Peyer's patch (tissue), 4 donors: ENCODE measurements around the gene KCNIP3. TPM values are rescaled to one million over a fixed set of nuclear protein-coding genes. Genes with fewer than 3 reads are reported as not detected.

ENCODE experiments used
- DNase-seq, 3 donors: peaks; one replicate each; pipeline ENCODE4 v3.0.0-alpha.2; 2017 to 2019
- H3K27ac ChIP-seq, 4 donors: fragments of 200-600 bp; sonication (generic); one replicate each; pipeline ENCODE4 v1.5.1; 2016 to 2019
- H3K27me3 ChIP-seq, 2 donors: fragments of 200-600 bp; sonication (generic); one replicate each; pipeline ENCODE4 v1.5.1; 2019
- H3K36me3 ChIP-seq, 3 donors: fragments of 200-600 bp; sonication (generic); one replicate each; pipeline ENCODE4 v1.5.1; 2016 to 2019
- H3K4me1 ChIP-seq, 4 donors: fragments of 200-600 bp; sonication (generic); one replicate each; pipeline ENCODE4 v1.5.1; 2016 to 2019
- H3K4me3 ChIP-seq, 4 donors: fragments of 200-600 bp; sonication (generic); 1 replicate in 3 of 4; 2 replicates in 1 of 4; pipeline ENCODE4 v1.5.1; 2016 to 2019; ENCODE audit warnings: mild to moderate bottlenecking in 1 of 4
- H3K9me3 ChIP-seq, 4 donors: fragments of 200-600 bp; sonication (generic); one replicate each; pipeline ENCODE4 v1.5.1; 2016 to 2019; ENCODE audit warnings: mild to moderate bottlenecking in 1 of 4
- CTCF ChIP-seq, 6 experiments: fragments of 450-650 bp in 4 of 6; fragments of 200-600 bp in 2 of 6; sonication (generic) in 1 of 6; IDR thresholded peaks; one replicate each; pipeline ENCODE4 v1.5.1; 2017 to 2019; ENCODE audit warnings: antibody characterized with exemption in 6 of 6, mild to moderate bottlenecking in 3 of 6, moderate library complexity in 1 of 6
- POLR2A ChIP-seq, 2 donors: fragments of 450-650 bp; IDR thresholded peaks; one replicate each; pipeline ENCODE4 v1.5.1; 2017; ENCODE audit warnings: antibody characterized with exemption in 2 of 2, mild to moderate bottlenecking in 2 of 2, moderate library complexity in 2 of 2
- total RNA-seq, 4 donors: library from RNA; depleted of rRNA; stranded (reverse); fragments of >200 nt; gene quantifications; one replicate each; pipeline ENCODE4 v1.1.0, GENCODE V29; 2016

The KCNIP3 gene
- total RNA-seq, 4 donors from 2014 or later, result 4.9 to 11.4 (median 7.2) TPM

DNA sequence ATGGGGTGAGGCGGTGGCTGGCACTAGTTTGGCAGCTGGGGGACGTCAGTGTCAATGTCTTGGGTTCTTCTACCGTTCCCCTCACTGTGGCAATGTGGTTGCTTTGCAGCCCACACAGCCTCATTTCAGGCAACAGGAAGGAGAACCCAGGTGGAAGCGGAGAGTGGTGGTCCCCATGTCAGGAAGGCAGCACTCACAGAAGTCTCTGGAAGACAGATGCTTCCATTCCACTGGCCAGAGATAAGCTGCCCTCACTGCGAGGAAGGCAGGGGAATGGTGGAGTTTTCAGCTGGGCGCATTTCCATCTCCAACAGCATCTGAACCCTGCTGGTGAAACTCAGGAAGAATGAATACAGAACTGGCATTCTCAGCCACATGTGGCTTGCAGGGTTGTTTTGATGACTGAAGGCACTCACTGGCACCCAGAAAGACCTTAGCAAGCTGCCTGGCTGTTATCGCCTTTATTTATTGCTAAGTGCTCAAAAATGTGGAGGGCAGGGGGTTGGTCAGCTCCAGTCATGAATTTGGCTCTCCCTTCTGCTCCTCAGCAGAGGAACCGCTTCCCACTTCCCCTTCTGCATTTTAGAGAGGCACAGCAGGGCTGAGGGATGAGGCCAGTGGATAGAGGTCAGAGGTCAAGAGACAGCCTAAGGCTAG is 19.4 kb downstream of the KCNIP3 start:
- TF ChIP-seq CTCF (IDR thresholded peaks at IDR 0.05) (no peak), POLR2A (IDR thresholded peaks at IDR 0.05) (no peak)
- no peak overlapping the region for H3K4me3 ChIP-seq
- H3K4me1 ChIP-seq, result no peaks in the 10 kb centered on the region
- H3K36me3 ChIP-seq, result no peaks in the 10 kb centered on the region
- H3K27me3 ChIP-seq, result no peaks in the 10 kb centered on the region
- DNase-seq, result no peak
- H3K9me3 ChIP-seq, result no peaks in the 10 kb centered on the region
- no peak overlapping the region for H3K27ac ChIP-seq

- Histone ChIP-seq H3K4me1 (no peaks in the 10 kb centered on the region), H3K27ac (no peak overlapping the region), H3K27me3 (no peaks in the 10 kb centered on the region), H3K9me3 (no peaks in the 10 kb centered on the region), H3K4me3 (no peak overlapping the region), H3K36me3 (no peaks in the 10 kb centered on the region)
- no peak for TF ChIP-seq CTCF (IDR thresholded peaks at IDR 0.05)
- TF ChIP-seq POLR2A (IDR thresholded peaks at IDR 0.05), result no peak
- no peak for DNase-seq
Observed at GRCh38 chr2:95317123-95317500, 20.0 kb downstream of the KCNIP3 start.

GRCh38 chr2:95317665-95318425 is 20.7 kb downstream of the KCNIP3 start:
- Histone ChIP-seq H3K27ac (no peak overlapping the region), H3K4me3 (no peak overlapping the region), H3K36me3 (no peaks in the 10 kb centered on the region), H3K27me3 (no peaks in the 10 kb centered on the region), H3K9me3 (no peaks in the 10 kb centered on the region), H3K4me1 (no peaks in the 10 kb centered on the region)
- DNase-seq, result no peak
- TF ChIP-seq POLR2A (IDR thresholded peaks at IDR 0.05) (no peak), CTCF (IDR thresholded peaks at IDR 0.05) (no peak)

DNA sequence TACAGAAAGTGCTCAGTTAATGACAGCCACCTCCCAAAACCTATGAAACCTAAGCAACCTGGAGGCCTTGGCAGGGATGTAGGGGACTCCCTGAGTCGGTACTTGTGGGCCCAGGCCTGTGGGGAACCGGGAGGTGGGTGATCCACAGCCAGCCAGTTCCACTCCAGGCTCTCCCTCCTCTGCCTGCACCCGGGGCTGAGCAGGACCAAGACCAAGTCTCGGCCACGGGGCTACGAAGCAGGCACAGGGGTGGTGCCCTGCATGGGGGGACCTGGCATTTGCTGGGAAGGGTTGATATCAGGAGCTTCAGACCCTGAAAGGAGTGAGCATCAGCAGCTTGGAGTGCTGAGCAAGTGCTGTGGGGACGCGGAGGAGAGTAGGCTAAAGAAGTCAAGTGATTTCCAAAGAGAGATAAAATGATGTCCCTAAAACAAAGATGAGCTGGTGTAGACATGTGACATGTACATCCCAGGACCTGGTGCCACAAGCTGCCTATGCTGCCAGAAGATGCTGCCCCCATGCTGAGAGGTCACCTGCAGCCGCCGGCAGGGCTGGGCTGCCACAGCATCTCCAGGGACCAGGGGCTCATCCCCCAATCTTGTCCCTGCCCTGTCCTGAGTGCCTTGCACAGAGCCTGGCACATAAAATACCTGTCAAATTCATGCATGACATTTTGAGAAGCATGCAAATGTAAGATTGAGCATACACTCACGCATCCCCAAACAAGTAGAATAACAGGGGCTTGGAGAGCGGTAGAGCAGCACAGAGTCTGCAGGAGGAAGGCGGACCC is 21.5 kb downstream of the KCNIP3 start:
- no peak for DNase-seq
- H3K27ac ChIP-seq, result no peak overlapping the region
- no peaks in the 10 kb centered on the region for H3K4me1 ChIP-seq
- no peaks in the 10 kb centered on the region for H3K9me3 ChIP-seq
- H3K27me3 ChIP-seq, result no peaks in the 10 kb centered on the region
- no peak overlapping the region for H3K4me3 ChIP-seq
- TF ChIP-seq CTCF (IDR thresholded peaks at IDR 0.05) (no peak), POLR2A (IDR thresholded peaks at IDR 0.05) (no peak)
- no peaks in the 10 kb centered on the region for H3K36me3 ChIP-seq

GRCh38 chr2:95319481-95320343 is 22.6 kb downstream of the KCNIP3 start:
- TF ChIP-seq POLR2A (IDR thresholded peaks at IDR 0.05), result no peak
- TF ChIP-seq CTCF (IDR thresholded peaks at IDR 0.05), result no peak
- Histone ChIP-seq H3K9me3 (no peaks in the 10 kb centered on the region), H3K4me1 (no peaks in the 10 kb centered on the region), H3K4me3 (no peak overlapping the region), H3K27ac (no peak overlapping the region), H3K27me3 (no peaks in the 10 kb centered on the region), H3K36me3 (no peaks in the 10 kb centered on the region)
- DNase-seq, result no peak
